HG02571 (cell line): ENCODE data around the gene CD300E.

Source experiments
- ATAC-seq: cut with Tn5 transposase; IDR thresholded peaks from one replicate; pipeline ENCODE4 v1.9.1; 2021; ENCODE audit warnings: mild to moderate bottlenecking, moderate library complexity; ENCODE audit not compliant: unreplicated experiment

CD300E gene, protein sequence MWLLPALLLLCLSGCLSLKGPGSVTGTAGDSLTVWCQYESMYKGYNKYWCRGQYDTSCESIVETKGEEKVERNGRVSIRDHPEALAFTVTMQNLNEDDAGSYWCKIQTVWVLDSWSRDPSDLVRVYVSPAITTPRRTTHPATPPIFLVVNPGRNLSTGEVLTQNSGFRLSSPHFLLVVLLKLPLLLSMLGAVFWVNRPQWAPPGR

DNA sequence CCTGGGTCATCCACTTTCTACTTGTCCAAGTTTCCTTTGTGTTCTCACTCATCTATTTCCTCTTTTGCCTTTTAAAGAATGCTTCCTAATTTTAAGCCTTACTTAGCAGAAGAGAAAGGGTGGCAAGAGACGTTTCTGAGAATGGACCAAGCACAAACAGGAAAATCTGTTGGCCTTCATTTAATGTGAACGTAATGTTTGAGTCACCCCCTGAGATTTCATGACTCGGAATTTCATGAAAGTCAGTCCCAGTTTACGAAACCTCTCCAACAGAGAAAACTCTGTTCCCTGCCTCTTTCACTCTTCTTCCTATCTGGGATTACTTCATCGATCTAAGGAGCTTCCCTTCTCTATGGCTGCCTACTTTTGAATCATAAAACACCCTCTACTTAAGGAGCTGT, at the start of gene CD300E:
Gene CD300E, minus strand, starts transcription at position 46 of the 401 bp plus-strand sequence. CDS start 117 bp downstream, outside the sequence.
- ATAC-seq: no peak

GRCh38 chr17:74671031-74671771, 47.7 kb upstream of the CD300E start:
- ATAC-seq: no peak

GRCh38 chr17:74670329-74670728, 46.8 kb upstream of the CD300E start:
- ATAC-seq: no peak

DNA sequence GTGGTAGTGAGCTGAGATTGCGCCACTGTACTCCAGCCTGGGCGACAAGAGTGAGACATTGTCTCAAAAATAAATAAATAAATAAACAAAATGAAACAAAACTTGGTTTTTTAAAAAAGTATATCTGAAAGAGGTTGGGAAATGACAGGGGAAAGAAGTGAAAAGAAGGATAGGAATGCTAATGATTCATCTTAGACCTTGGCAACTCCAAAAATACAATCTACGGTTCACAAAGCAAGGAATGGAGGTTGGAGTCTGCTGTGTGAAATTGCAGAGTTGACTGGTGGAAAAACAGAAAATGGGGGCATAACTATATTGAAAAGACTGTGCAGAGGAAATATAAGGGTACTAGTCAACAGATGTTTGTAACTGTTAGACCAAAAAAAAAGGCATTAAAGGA, 40.0 kb upstream of the CD300E start:
- ATAC-seq: no peak

- no peak for ATAC-seq
These were observed 36.4 kb upstream of the CD300E start for GRCh38 chr17:74659889-74660288.

DNA sequence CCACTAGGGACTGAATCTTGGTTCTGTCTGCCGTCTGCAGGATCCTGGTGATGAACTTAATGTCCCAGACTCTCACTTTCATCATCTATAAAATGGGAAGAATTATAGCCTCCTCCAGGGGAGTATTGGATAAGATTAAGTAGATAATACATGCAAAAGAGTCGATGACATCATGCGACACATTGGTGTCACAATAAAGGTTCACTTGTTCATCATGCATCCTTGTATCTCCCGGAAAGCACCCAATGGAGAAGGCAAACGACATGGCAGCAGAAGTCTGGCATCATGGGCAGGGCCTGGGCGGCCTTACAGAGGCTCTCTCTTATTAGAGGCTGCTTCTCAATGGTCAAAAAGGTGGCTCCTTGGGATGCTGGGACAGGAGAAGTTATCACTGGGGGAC, 35.1 kb upstream of the CD300E start:
- ATAC-seq: no peak

GRCh38 chr17:74654742-74655141, 31.2 kb upstream of the CD300E start:
- no peak for ATAC-seq

DNA sequence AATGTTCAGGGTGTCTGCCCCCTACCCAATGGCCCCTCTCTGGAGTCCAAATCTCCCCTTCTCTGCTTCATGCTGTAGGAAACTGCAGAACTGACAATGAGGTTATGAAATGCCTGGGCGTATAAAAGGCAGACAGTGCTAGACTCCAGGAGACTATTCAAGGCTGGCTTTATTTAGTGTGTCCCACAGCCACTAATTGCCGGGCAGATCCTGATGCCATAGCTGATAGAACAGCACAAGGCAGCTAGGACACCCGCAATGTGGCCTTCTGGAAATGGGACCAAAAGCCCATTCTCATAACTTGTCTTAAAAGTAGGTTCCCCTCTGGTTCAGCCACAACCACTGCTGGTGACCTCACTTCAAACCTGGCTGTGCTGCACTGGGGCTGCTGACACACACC, 28.5 kb upstream of the CD300E start:
- no peak for ATAC-seq

DNA sequence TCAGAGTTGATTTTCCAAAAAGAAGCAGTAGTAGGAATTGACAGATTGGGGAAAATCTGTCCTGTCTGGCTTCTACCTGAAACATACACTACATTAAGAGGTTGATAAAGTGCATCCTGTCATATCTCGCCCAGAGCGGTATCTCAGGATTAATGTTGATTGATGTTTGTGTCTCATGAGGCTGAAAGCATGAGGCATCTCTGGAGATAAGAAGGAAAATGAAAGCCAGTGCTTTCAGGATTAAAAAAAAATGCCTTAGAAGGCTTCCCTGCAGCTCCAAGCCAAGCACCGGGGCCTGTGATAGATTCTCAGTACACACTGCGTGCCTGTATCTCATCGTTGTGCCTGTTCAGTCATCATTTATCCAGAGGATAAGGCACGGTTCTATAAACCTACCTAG, 26.4 kb upstream of the CD300E start:
- ATAC-seq: no peak

DNA sequence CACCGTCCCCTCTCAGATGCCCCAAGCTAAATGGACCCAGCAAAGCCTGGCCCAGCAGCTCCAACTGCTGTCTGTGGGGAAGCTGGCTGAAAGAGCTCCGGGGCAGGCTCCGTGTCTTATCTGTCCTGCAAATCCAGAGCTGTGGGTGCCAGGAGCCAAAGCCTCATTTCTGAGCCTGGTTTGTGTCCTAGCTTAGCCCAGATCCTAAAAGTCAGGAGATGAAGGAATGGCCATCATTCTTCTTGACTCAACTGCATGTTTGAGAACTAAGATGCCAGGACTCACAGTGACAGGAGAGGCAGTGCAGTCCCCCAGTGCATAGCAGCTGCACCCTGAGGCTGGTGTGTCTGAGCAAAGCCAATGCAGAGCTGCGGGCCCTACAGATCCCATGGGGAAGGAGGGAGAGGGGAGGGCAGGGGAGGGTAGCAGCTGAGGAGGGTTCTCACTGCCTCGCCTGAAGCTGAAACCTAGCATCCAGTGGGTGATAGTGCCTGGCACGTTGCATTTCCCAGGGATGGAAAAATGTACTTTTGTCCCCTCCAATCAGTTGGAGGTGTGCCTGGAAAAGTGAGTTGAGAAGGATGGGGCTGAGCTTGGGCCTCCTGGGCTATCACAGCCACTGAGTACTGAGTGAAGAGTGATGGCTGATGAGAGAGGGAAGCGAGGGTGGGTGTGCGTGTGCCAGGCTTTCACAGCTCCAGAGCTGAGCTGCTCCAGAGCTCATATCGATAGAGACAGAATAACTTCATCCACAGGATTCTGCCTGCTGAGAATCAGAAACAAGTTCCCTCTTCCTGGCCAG, 24.5 kb upstream of the CD300E start:
- ATAC-seq: no peak

GRCh38 chr17:74646231-74646630, 22.7 kb upstream of the CD300E start:
- ATAC-seq: no peak

- no peak for ATAC-seq
These were observed 21.5 kb upstream of the CD300E start for GRCh38 chr17:74645010-74645409.

DNA sequence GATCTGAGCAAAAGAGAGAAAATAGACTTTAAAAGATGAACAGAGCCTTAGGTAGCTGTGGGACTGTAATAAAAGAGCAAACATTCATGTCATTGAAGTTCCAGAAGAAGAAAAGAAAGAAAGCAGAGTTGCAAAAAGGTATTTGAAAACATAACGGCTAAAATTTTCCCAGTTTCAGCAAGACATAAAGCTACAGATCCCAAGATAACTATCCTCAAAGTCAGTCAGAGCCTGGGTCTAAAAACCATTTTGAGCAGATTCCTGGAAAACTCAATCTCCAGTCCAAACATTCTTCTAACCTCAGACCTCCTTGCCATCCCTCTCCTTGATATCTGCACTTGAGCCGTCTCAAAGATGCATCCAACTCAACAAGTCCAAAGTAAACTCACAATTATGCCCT, 20.9 kb upstream of the CD300E start:
- no peak for ATAC-seq

GRCh38 chr17:74643826-74644225, 20.3 kb upstream of the CD300E start:
- no peak for ATAC-seq

DNA sequence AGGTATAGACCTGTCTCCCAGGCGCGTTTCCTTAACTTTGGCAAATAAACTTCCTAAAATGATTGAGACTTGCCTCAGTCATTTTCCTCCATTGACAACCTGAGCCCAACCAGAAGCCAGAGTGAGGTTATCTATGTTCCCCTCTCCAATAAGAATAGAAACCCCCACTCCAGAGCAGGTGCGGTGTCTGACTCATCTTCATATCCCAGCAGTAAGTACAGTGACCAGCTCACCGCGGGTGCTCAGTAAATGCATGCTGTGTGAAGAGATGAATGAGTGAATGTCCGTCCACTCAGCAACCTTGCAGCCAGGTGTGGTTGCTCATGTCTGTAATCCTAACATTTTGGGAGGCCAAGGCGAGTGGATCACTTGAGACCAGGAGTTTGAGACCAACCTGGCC, 19.5 kb upstream of the CD300E start:
- no peak for ATAC-seq

DNA sequence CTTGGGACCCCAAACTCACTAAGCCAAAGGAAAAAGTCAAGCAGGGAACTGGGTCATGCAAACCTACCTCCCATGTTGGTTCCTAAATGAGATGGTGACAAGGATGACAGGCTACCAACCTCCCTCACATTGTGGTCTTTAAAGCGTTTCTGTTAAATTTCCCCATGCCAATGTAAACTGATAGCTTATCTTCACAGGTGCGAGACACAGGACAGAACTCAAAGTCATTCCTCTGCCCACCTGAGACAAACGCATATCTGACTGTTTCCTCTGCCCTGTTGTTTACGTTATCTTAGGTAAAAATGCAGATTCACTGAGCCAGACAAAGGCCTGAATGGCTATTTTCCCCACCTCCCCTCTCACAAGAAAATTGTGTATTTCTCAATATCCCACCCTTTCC, 19.0 kb upstream of the CD300E start:
- no peak for ATAC-seq

GRCh38 chr17:74641958-74642298, 18.4 kb upstream of the CD300E start:
- ATAC-seq: no peak

GRCh38 chr17:74641224-74641957, 17.9 kb upstream of the CD300E start:
- no peak for ATAC-seq

DNA sequence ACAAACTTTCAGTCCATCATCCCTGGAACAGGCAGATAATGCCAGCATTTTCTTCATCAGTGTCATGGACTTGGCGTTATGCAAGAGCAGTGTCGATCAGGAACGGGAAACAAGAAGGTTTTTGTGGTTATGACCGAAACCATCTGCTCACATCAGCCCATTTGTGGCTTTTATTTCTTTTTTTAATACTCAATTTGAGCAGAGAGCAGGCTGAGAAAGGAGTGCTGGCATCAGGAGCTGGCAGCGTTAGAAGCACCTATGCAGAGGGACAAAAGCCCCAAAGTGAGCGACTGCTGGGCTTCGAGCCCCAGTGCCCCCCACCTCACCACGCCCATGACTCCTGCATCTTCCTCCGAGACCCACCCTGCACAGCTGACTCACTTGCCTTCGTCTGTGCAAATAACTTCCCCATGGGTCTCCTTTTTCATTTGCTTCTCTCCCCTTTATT, 16.2 kb upstream of the CD300E start:
- ATAC-seq: no peak

- no peak for ATAC-seq
These were observed 14.4 kb upstream of the CD300E start for GRCh38 chr17:74637926-74638325.

DNA sequence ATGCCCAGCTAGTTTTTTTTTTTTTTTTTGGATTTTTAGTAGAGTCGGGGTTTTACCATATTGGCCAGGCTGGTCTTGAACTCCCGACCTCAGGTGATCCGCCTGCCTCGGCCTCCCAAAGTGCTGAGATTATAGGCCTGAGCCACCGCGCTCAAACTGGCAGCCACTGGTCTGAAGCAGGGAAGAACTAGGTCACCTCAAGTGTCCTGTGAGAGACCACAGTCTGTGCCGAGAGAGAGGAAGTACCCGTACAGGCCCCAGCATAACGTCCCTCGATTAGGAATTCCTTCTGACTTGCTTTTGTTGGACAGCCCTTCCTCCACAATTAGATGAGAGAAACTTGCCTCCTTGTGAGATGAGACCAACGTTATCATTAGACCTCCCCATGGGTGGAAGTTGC, 13.7 kb upstream of the CD300E start:
- no peak for ATAC-seq
